Measurements from ENCODE around the gene PHF21A. TPM values are rescaled to one million over a fixed set of nuclear protein-coding genes. Genes with fewer than 3 reads are reported as not detected.

The PHF21A gene
- total RNA-seq, 1 experiment from 2014 or later, result 8.2 TPM

DNA sequence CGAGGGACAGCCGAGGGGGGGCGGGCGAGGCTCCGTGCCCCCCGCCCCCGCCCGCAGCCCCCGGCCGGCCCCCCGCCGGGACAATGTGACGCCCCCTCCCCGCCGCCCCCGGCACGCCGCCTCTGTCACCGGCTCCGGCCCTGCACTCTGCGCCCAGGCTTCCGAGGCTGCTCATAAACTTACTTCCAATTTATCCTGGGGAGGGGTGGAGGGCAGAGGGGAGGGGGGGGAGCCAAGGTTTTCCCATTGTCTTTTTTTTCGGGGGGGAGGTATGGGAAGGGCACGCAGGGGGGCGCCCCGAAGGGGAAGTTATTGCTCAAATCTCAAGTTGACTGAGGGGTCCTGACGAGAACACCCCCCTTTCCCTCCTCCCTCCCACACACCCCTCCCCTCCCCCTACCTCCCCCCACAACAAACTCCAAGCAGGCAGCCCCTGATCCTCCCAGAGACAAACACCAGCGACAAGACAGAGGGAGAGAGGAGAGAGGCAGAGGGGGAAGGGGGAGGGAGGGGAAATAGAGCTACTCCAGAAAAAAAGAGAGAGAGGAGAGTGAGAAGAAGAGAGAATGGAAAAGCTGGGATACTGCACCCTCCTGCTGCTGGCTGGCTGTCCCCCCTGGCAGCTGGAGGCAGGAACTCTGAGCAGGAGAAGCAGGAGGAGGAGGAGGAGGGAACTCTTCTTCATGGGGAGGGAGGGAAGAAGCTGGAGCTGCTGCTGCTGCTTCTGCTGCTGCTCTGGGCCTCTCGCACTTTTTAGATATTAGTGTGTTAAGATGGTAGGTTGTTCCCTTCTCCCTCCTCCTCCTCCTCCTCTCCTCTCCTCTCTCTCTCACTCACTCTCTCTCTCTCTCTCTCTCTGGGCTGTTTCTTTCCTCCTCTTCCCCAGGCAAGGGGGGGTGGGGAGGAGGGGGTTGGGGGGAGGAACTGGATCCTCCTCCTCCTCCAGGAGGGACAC, 631 bp downstream of the PHF21A start:
- ATAC-seq, result peak; percentile 49
- TF ChIP-seq EZH2 (IDR thresholded peaks at IDR 0.05; ENCODE audit: low read length, unreplicated experiment), result no peak
- no peak for TF ChIP-seq EZH2phosphoT487 (IDR thresholded peaks at IDR 0.05; ENCODE audit: borderline replicate concordance, low read length)
- TF ChIP-seq, protein P1, sequence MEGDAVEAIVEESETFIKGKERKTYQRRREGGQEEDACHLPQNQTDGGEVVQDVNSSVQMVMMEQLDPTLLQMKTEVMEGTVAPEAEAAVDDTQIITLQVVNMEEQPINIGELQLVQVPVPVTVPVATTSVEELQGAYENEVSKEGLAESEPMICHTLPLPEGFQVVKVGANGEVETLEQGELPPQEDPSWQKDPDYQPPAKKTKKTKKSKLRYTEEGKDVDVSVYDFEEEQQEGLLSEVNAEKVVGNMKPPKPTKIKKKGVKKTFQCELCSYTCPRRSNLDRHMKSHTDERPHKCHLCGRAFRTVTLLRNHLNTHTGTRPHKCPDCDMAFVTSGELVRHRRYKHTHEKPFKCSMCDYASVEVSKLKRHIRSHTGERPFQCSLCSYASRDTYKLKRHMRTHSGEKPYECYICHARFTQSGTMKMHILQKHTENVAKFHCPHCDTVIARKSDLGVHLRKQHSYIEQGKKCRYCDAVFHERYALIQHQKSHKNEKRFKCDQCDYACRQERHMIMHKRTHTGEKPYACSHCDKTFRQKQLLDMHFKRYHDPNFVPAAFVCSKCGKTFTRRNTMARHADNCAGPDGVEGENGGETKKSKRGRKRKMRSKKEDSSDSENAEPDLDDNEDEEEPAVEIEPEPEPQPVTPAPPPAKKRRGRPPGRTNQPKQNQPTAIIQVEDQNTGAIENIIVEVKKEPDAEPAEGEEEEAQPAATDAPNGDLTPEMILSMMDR (conservative IDR thresholded peaks at IDR 0.05; ENCODE audit: low read depth, low read length), result no peak
- Histone ChIP-seq H3K36me3 (ENCODE audit: low read depth, low read length) (no peaks in the 10 kb centered on the region; the same call in 1 of the 2 replicates), H3F3A (ENCODE audit: low read length, unreplicated experiment) (no peaks in the 10 kb centered on the region), H3K9me3 (ENCODE audit: low read length) (no peaks in the 10 kb centered on the region), H3K4me1 (ENCODE audit: insufficient read depth, low read length) (peaks cover 9% of the 10 kb centered on the region), H3K4me2 (ENCODE audit: low read length) (peak overlapping the region; percentile 89), H3K27ac (ENCODE audit: low read length) (peak overlapping the region; percentile 44), H2AFZ (ENCODE audit: low read length) (peak overlapping the region; percentile 81), H3K79me2 (ENCODE audit: low read length) (peaks cover 35% of the 10 kb centered on the region), H3K4me3 (ENCODE audit: low read length) (peak overlapping the region; percentile 80), H3K27me3 (ENCODE audit: low read length) (no peaks in the 10 kb centered on the region), H3K9me2 (replicated peaks; ENCODE audit: low read length) (no peaks in the 10 kb centered on the region), H3K9ac (ENCODE audit: low read length) (peak overlapping the region; percentile 43), H4K20me1 (ENCODE audit: low read length) (no peaks in the 10 kb centered on the region)
- POLR2A ChIA-PET (ENCODE audit: unreplicated experiment), result interaction anchor here (0.6 to 0.7 kb wide), 2 partner anchors 194 to 974 kb away, joined by 3 to 5 read pairs; no protein-coding TSS in a partner anchor
- intact Hi-C loops (cut with micrococcal nuclease), result loop anchor here (10.0 kb wide), 1 partner anchor 194 kb away; no protein-coding TSS in a partner anchor
- BruUV-seq (replicated peaks), result no TSS peak
- CTCF ChIA-PET, result no interaction called here
- no peak for DNase-seq

DNA sequence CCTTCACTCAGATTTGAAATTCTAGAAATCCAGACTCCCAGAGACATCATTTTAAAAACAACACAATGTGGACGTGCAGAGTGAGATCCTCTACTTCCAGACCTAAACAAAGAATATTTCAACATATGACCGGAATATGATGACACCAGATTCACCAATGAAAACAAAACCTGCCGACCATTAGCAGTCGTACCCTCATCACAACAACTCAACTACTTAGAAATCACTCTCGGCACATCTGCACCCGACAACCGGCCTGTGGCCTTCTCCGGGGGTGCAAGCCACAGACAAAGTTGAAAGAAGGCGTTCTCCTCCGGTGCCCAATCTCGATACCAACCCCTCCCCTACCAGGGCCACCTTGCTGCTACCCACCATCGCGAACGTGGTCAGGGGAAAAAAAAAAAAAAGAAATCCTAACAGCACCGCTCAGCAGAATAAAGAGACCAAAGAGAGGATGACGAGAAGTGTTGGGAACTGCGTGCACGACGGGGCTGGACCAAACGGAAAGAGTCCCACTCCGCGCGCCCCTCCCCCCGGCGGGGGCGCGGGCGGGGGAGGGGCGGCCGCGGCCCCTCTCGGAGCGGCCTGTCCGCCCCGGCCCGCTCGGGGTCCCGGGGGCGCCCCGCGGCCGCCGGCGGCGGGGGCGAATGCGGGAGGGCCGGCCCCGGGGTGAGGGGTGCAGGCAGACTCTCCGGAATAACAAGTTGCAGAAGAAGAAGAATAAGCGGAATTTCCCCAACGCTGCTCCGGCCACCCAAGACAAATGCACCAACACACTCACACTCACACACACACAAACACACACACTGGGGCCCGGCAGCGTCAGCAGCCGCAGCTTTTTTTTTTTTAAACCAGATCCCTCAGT, 1.7 kb downstream of the PHF21A start:
- peaks cover 9% of the 10 kb centered on the region for H3K4me1 ChIP-seq (ENCODE audit: insufficient read depth, low read length)
- no peaks in the 10 kb centered on the region for H3F3A ChIP-seq (ENCODE audit: low read length, unreplicated experiment)
- no peaks in the 10 kb centered on the region for H4K20me1 ChIP-seq (ENCODE audit: low read length)
- ChIA-PET CTCF (no interaction called here), POLR2A (ENCODE audit: unreplicated experiment) (no interaction called here)
- peak; percentile 22 for DNase-seq
- H3K9me3 ChIP-seq (ENCODE audit: low read length), result no peaks in the 10 kb centered on the region
- H3K27me3 ChIP-seq (ENCODE audit: low read length), result no peaks in the 10 kb centered on the region
- peak overlapping the region; percentile 80 for H2AFZ ChIP-seq (ENCODE audit: low read length)
- peak overlapping the region; percentile 33 for H3K9ac ChIP-seq (ENCODE audit: low read length)
- H3K9me2 ChIP-seq (replicated peaks; ENCODE audit: low read length), result no peaks in the 10 kb centered on the region
- TF ChIP-seq EZH2 (IDR thresholded peaks at IDR 0.05; ENCODE audit: low read length, unreplicated experiment) (no peak), EZH2phosphoT487 (IDR thresholded peaks at IDR 0.05; ENCODE audit: borderline replicate concordance, low read length) (no peak)
- TF ChIP-seq, protein P1 (conservative IDR thresholded peaks at IDR 0.05; ENCODE audit: low read depth, low read length), result no peak
- H3K4me2 ChIP-seq (ENCODE audit: low read length), result peak overlapping the region; percentile 79
- H3K27ac ChIP-seq (ENCODE audit: low read length), result no peak overlapping the region
- H3K4me3 ChIP-seq (ENCODE audit: low read length), result peak overlapping the region; percentile 78
- H3K36me3 ChIP-seq (ENCODE audit: low read depth, low read length), result no peaks in the 10 kb centered on the region; the same call in 1 of the 2 replicates
- intact Hi-C loops (cut with micrococcal nuclease), result loop anchor here (5.0 to 10.0 kb wide), 2 partner anchors 152 to 195 kb away; no protein-coding TSS in a partner anchor
- no peak for ATAC-seq
- peaks cover 35% of the 10 kb centered on the region for H3K79me2 ChIP-seq (ENCODE audit: low read length)
- BruUV-seq (replicated peaks), result TSS peak; percentile 46
